Activated T-cell treated with anti-CD3 and anti-CD28 coated beads, Interleukin-2, amount 50 U/mL, for 72 hours (primary cell): ENCODE data around the gene ATXN7L3. TPM values are rescaled to one million over a fixed set of nuclear protein-coding genes. Genes with fewer than 3 reads are reported as not detected.

ENCODE experiments used
- ATAC-seq, 2 donors: fragments of 150-1000 bp; cut with Tn5 transposase; replicated peaks in 1 of 2; 2 replicates each; pipeline ENCODE4 v1.10.0; 2021; ENCODE audit warnings: moderate library complexity in 2 of 2, mild to moderate bottlenecking in 1 of 2
- DNase-seq, 2 donors: peaks; one replicate each; pipeline ENCODE4 v3.0.0; 2021 to 2022; ENCODE audit warnings: mixed read lengths in 1 of 2
- H3K27ac Mint-ChIP-seq: one replicate; pipeline ENCODE4 v1.8.0; 2022; ENCODE audit warnings: mild to moderate bottlenecking, moderate library complexity, mixed read lengths
- H3K27me3 Mint-ChIP-seq: one replicate; pipeline ENCODE4 v1.8.0; 2022; ENCODE audit warnings: low read depth, mixed read lengths
- H3K36me3 Mint-ChIP-seq, 2 donors: one replicate each; pipeline ENCODE4 v1.8.0; 2022; ENCODE audit warnings: mixed read lengths in 2 of 2, mild to moderate bottlenecking in 1 of 2; ENCODE audit not compliant: insufficient read depth in 2 of 2
- H3K4me1 Mint-ChIP-seq: one replicate; pipeline ENCODE4 v1.8.0; 2022; ENCODE audit warnings: low read depth, mixed read lengths
- H3K4me3 Mint-ChIP-seq, 2 donors: one replicate each; pipeline ENCODE4 v1.8.0; 2022; ENCODE audit warnings: mild to moderate bottlenecking in 2 of 2, mixed read lengths in 2 of 2, moderate library complexity in 2 of 2
- H3K9me3 Mint-ChIP-seq, 2 donors: one replicate each; pipeline ENCODE4 v1.8.0; 2022; ENCODE audit warnings: mixed read lengths in 2 of 2
- total RNA-seq, 2 donors: library from RNA; stranded (reverse); gene quantifications; one replicate each; pipeline ENCODE4 v1.2.3, GENCODE V29; 2022

ATXN7L3 gene
- total RNA-seq, 2 donors from 2014 or later, result 96.1 to 97.6 TPM

- DNase-seq (no peak), ATAC-seq (no peak)
- Mint-ChIP-seq H3K27ac (no peak overlapping the region), H3K36me3 (peaks cover 10 to 19% of the 10 kb centered on the region in 2 donors), H3K27me3 (no peaks in the 10 kb centered on the region), H3K4me3 (peak overlapping the region; percentile 99 to 100), H3K9me3 (no peaks in the 10 kb centered on the region), H3K4me1 (peaks cover 41% of the 10 kb centered on the region)
Measured at GRCh38 chr17:44188576-44189403, 10.9 kb downstream of the ATXN7L3 start.

- peaks cover 49% of the 10 kb centered on the region for H3K4me1 Mint-ChIP-seq
- H3K27ac Mint-ChIP-seq, result peak overlapping the region; percentile 99
- H3K27me3 Mint-ChIP-seq, result no peaks in the 10 kb centered on the region
- H3K36me3 Mint-ChIP-seq, result peaks cover 10 to 16% of the 10 kb centered on the region in 2 donors
- ATAC-seq, result peak; percentile 65
- H3K4me3 Mint-ChIP-seq, result peak overlapping the region; percentile 99 to 100
- no peak for DNase-seq
- H3K9me3 Mint-ChIP-seq, result no peaks in the 10 kb centered on the region
Measured at GRCh38 chr17:44187131-44187899, 12.4 kb downstream of the ATXN7L3 start.

GRCh38 chr17:44186307-44187130, 13.2 kb downstream of the ATXN7L3 start, which contains the start of gene TMUB2:
Gene TMUB2, plus strand, starts transcription at chr17:44186972. Its CDS starts 737 bp downstream, at chr17:44187709.
- Mint-ChIP-seq H3K9me3 (no peaks in the 10 kb centered on the region), H3K4me3 (peak within 1 kb of the TSS; percentile 99 to 100), H3K36me3 (peaks cover 12 to 18% of the 10 kb centered on the region in 2 donors), H3K27ac (peak within 1 kb of the TSS; percentile 99), H3K27me3 (no peaks in the 10 kb centered on the region), H3K4me1 (peaks cover 49% of the 10 kb centered on the region)
- DNase-seq (peak; percentile 100), ATAC-seq (peak; percentile 92 to 93)

GRCh38 chr17:44184212-44184810, 15.4 kb downstream of the ATXN7L3 start:
- peaks cover 49% of the 10 kb centered on the region for H3K4me1 Mint-ChIP-seq
- peaks cover 8% of the 10 kb centered on the region in 2 donors for H3K36me3 Mint-ChIP-seq
- no peaks in the 10 kb centered on the region for H3K9me3 Mint-ChIP-seq
- DNase-seq (no peak), ATAC-seq (no peak)
- no peaks in the 10 kb centered on the region for H3K27me3 Mint-ChIP-seq
- H3K4me3 Mint-ChIP-seq, result no peak overlapping the region
- H3K27ac Mint-ChIP-seq, result no peak overlapping the region

GRCh38 chr17:44183024-44183423, 16.7 kb downstream of the ATXN7L3 start:
- Mint-ChIP-seq H3K4me1 (peaks cover 39% of the 10 kb centered on the region), H3K27me3 (no peaks in the 10 kb centered on the region), H3K4me3 (no peak overlapping the region), H3K36me3 (peaks cover 8% of the 10 kb centered on the region in 2 donors), H3K27ac (no peak overlapping the region), H3K9me3 (no peaks in the 10 kb centered on the region)
- ATAC-seq (no peak), DNase-seq (no peak)

- no peak for DNase-seq
- H3K4me1 Mint-ChIP-seq, result peaks cover 5% of the 10 kb centered on the region
- peaks cover 3 to 4% of the 10 kb centered on the region in 2 donors for H3K36me3 Mint-ChIP-seq
- H3K27ac Mint-ChIP-seq, result no peak overlapping the region
- no peaks in the 10 kb centered on the region for H3K27me3 Mint-ChIP-seq
- H3K4me3 Mint-ChIP-seq, result no peak overlapping the region
- ATAC-seq, result no peak
- no peaks in the 10 kb centered on the region for H3K9me3 Mint-ChIP-seq
Measured at GRCh38 chr17:44178133-44178532, 21.6 kb downstream of the ATXN7L3 start.

- no peak overlapping the region for H3K27ac Mint-ChIP-seq
- peak in 1 of 2 donors; percentile 7 for ATAC-seq
Measured at GRCh38 chr17:44177640-44178039, 22.0 kb downstream of the ATXN7L3 start.

GRCh38 chr17:44176671-44177501, 22.8 kb downstream of the ATXN7L3 start:
- no peaks in the 10 kb centered on the region for H3K9me3 Mint-ChIP-seq
- peaks cover 4% of the 10 kb centered on the region for H3K4me1 Mint-ChIP-seq
- no peak overlapping the region for H3K4me3 Mint-ChIP-seq
- no peaks in the 10 kb centered on the region for H3K27me3 Mint-ChIP-seq
- no peak overlapping the region for H3K27ac Mint-ChIP-seq
- DNase-seq (no peak), ATAC-seq (no peak)
- H3K36me3 Mint-ChIP-seq, result peaks cover 3 to 4% of the 10 kb centered on the region in 2 donors

More at GRCh38 chr17:44177640-44178039, 22.0 kb downstream of the ATXN7L3 start:
- Mint-ChIP-seq H3K9me3 (no peaks in the 10 kb centered on the region), H3K4me1 (peaks cover 4% of the 10 kb centered on the region), H3K27me3 (no peaks in the 10 kb centered on the region), H3K36me3 (peaks cover 3 to 4% of the 10 kb centered on the region in 2 donors), H3K4me3 (no peak overlapping the region)
- DNase-seq, result no peak

GRCh38 chr17:44176257-44176656, 23.4 kb downstream of the ATXN7L3 start:
- Mint-ChIP-seq H3K27ac (no peak overlapping the region), H3K4me3 (no peak overlapping the region), H3K27me3 (no peaks in the 10 kb centered on the region), H3K36me3 (peaks cover 0 to 2% of the 10 kb centered on the region in 2 donors), H3K9me3 (no peaks in the 10 kb centered on the region), H3K4me1 (peaks cover 4% of the 10 kb centered on the region)
- DNase-seq (no peak), ATAC-seq (peak in 1 of 2 donors; percentile 48)

- ATAC-seq (no peak), DNase-seq (no peak)
- Mint-ChIP-seq H3K27ac (no peak overlapping the region), H3K4me1 (peaks cover 4% of the 10 kb centered on the region), H3K9me3 (no peaks in the 10 kb centered on the region), H3K4me3 (no peak overlapping the region), H3K36me3 (peaks cover 0 to 2% of the 10 kb centered on the region in 2 donors), H3K27me3 (no peaks in the 10 kb centered on the region)
Measured at GRCh38 chr17:44174427-44174826, 25.3 kb downstream of the ATXN7L3 start.

- ATAC-seq (no peak), DNase-seq (no peak)
- no peaks in the 10 kb centered on the region for H3K27me3 Mint-ChIP-seq
- peaks cover 16% of the 10 kb centered on the region for H3K4me1 Mint-ChIP-seq
- H3K36me3 Mint-ChIP-seq, result peaks cover 0 to 2% of the 10 kb centered on the region in 2 donors
- H3K4me3 Mint-ChIP-seq, result no peak overlapping the region
- no peak overlapping the region for H3K27ac Mint-ChIP-seq
- H3K9me3 Mint-ChIP-seq, result no peaks in the 10 kb centered on the region
Measured at GRCh38 chr17:44171931-44172455, 27.7 kb downstream of the ATXN7L3 start.
